H9 (cell line): Measurements from ENCODE around the gene CPA4. TPM values are rescaled to one million over a fixed set of nuclear protein-coding genes. Genes with fewer than 3 reads are reported as not detected.

Experiments
- DNase-seq: peaks from one replicate; pipeline ENCODE4 v3.0.0-alpha.2; 2017
- H2AFZ ChIP-seq: one replicate; pipeline ENCODE4 v1.6.1; 2013; ENCODE audit warnings: mild to moderate bottlenecking, low read length, control low read depth, moderate library complexity
- H2AK5ac ChIP-seq: 2 replicates; pipeline ENCODE4 v1.6.1; 2013; ENCODE audit warnings: low read length, control low read depth, mixed read lengths; ENCODE audit not compliant: insufficient read length
- H2BK120ac ChIP-seq: one replicate; pipeline ENCODE4 v1.6.1; 2013; ENCODE audit warnings: low read depth, mild to moderate bottlenecking, low read length, control low read depth, inconsistent platforms; ENCODE audit not compliant: poor library complexity, severe bottlenecking
- H2BK12ac ChIP-seq: 2 replicates; pipeline ENCODE4 v1.6.1; 2013; ENCODE audit warnings: low read length, control low read depth, mixed read lengths, low read depth; ENCODE audit not compliant: insufficient read length
- H2BK15ac ChIP-seq: 2 replicates; pipeline ENCODE4 v1.6.1; 2013; ENCODE audit warnings: low read depth, low read length, control low read depth
- H2BK20ac ChIP-seq: one replicate; pipeline ENCODE4 v1.6.1; 2013; ENCODE audit warnings: low read depth, mild to moderate bottlenecking, low read length, control low read depth, inconsistent platforms; ENCODE audit not compliant: poor library complexity, severe bottlenecking
- H2BK5ac ChIP-seq: 2 replicates; pipeline ENCODE4 v1.6.1; 2013; ENCODE audit warnings: low read length, control low read depth, mixed read lengths; ENCODE audit not compliant: insufficient read length
- H3K14ac ChIP-seq: 2 replicates; pipeline ENCODE4 v1.6.1; 2013; ENCODE audit warnings: low read length, control low read depth; ENCODE audit not compliant: insufficient read depth
- H3K18ac ChIP-seq: 2 replicates; pipeline ENCODE4 v1.6.1; 2013; ENCODE audit warnings: low read depth, mild to moderate bottlenecking, mixed read lengths, low read length, control low read depth; ENCODE audit not compliant: insufficient read length
- H3K23ac ChIP-seq: 2 replicates; pipeline ENCODE4 v1.6.1; 2013; ENCODE audit warnings: low read length, control low read depth, mixed read lengths, low read depth; ENCODE audit not compliant: insufficient read length
- H3K23me2 ChIP-seq: 2 replicates; pipeline ENCODE4 v1.6.1; 2013; ENCODE audit warnings: low read depth, mild to moderate bottlenecking, mixed read lengths, low read length, control low read depth; ENCODE audit not compliant: insufficient read length, poor library complexity, severe bottlenecking
- H3K27ac ChIP-seq: 2 replicates; pipeline ENCODE4 v1.5.1; 2013; ENCODE audit warnings: low read length, control low read depth, mixed read lengths, low read depth; ENCODE audit not compliant: insufficient read length
- H3K27me3 ChIP-seq: 2 replicates; pipeline ENCODE4 v1.6.1; 2013; ENCODE audit warnings: low read length, control low read depth, inconsistent platforms; ENCODE audit not compliant: insufficient read depth
- H3K4ac ChIP-seq: 2 replicates; pipeline ENCODE4 v1.6.1; 2013; ENCODE audit warnings: low read depth, mild to moderate bottlenecking, control low read depth, inconsistent platforms, low read length, moderate library complexity
- H3K4me1 ChIP-seq: 2 replicates; pipeline ENCODE4 v1.6.1; 2013; ENCODE audit warnings: low read length, control low read depth, inconsistent platforms; ENCODE audit not compliant: insufficient read depth
- H3K4me2 ChIP-seq: 2 replicates; pipeline ENCODE4 v1.6.1; 2013; ENCODE audit warnings: low read length, control low read depth, mixed read lengths; ENCODE audit not compliant: insufficient read length, insufficient read depth
- H3K56ac ChIP-seq: 2 replicates; pipeline ENCODE4 v1.6.1; 2013; ENCODE audit warnings: low read depth, mild to moderate bottlenecking, mixed read lengths, low read length, control low read depth; ENCODE audit not compliant: insufficient read length
- H3K79me1 ChIP-seq: 2 replicates; pipeline ENCODE4 v1.6.1; 2013; ENCODE audit warnings: low read depth, mild to moderate bottlenecking, moderate library complexity, low read length, control low read depth, inconsistent platforms; ENCODE audit not compliant: insufficient read depth, poor library complexity, severe bottlenecking
- H3K79me2 ChIP-seq: 2 replicates; pipeline ENCODE4 v1.6.1; 2013; ENCODE audit warnings: low read length, control low read depth, inconsistent platforms; ENCODE audit not compliant: insufficient read depth
- H3K9ac ChIP-seq: 2 replicates; pipeline ENCODE4 v1.6.1; 2013; ENCODE audit warnings: low read length, control low read depth, mixed read lengths; ENCODE audit not compliant: insufficient read length; ENCODE audit errors: extremely low read depth
- H3K9me3 ChIP-seq: one replicate; pipeline ENCODE4 v1.6.1; 2013; ENCODE audit warnings: low read depth, low read length, inconsistent platforms; ENCODE audit not compliant: control insufficient read depth
- H3T11ph ChIP-seq: one replicate; pipeline ENCODE4 v1.6.1; 2013; ENCODE audit warnings: mild to moderate bottlenecking, low read length, control low read depth, inconsistent platforms
- H4K20me1 ChIP-seq: one replicate; pipeline ENCODE4 v1.6.1; 2013; ENCODE audit not compliant: control insufficient read depth, insufficient read length, insufficient read depth
- H4K5ac ChIP-seq: 2 replicates; pipeline ENCODE4 v1.6.1; 2013; ENCODE audit warnings: low read depth, mild to moderate bottlenecking, mixed read lengths, low read length, control low read depth; ENCODE audit not compliant: insufficient read length
- H4K8ac ChIP-seq: replicated peaks from 2 replicates; pipeline ENCODE4 v1.6.1; 2013; ENCODE audit warnings: low read length, control low read depth, mixed read lengths, low read depth; ENCODE audit not compliant: insufficient read length
- H4K91ac ChIP-seq: 2 replicates; pipeline ENCODE4 v1.6.1; 2013; ENCODE audit warnings: low read depth, mild to moderate bottlenecking, moderate library complexity, mixed read lengths, low read length, control low read depth; ENCODE audit not compliant: insufficient read length
- H3K27ac Mint-ChIP-seq, 3 experiments: 2 replicates in 2 of 3; 3 replicates in 1 of 3; pipeline ENCODE4 v1.8.0; 2020 to 2021; ENCODE audit warnings: mixed read lengths in 3 of 3, mild to moderate bottlenecking in 1 of 3, moderate library complexity in 1 of 3
- H3K27me3 Mint-ChIP-seq: 2 replicates; pipeline ENCODE4 v1.8.0; 2021; ENCODE audit warnings: low read depth, mild to moderate bottlenecking, moderate library complexity, mixed read lengths
- H3K36me3 Mint-ChIP-seq, 3 experiments: 2 replicates in 2 of 3; 3 replicates in 1 of 3; pipeline ENCODE4 v1.8.0; 2020 to 2021; ENCODE audit warnings: low read depth in 3 of 3, mixed read lengths in 3 of 3; ENCODE audit not compliant: insufficient read depth in 1 of 3
- H3K4me1 Mint-ChIP-seq, 2 experiments: 2 replicates each; pipeline ENCODE4 v1.8.0; 2020; ENCODE audit warnings: mixed read lengths in 2 of 2
- H3K4me3 Mint-ChIP-seq, 2 experiments: 2 replicates in 1 of 2; 3 replicates in 1 of 2; pipeline ENCODE4 v1.8.0; 2020 to 2021; ENCODE audit warnings: mild to moderate bottlenecking in 2 of 2, mixed read lengths in 2 of 2, moderate library complexity in 1 of 2
- H3K9me3 Mint-ChIP-seq, 2 experiments: 2 replicates in 1 of 2; 3 replicates in 1 of 2; pipeline ENCODE4 v1.8.0; 2020; ENCODE audit warnings: mild to moderate bottlenecking in 2 of 2, mixed read lengths in 2 of 2, moderate library complexity in 1 of 2
- WGBS: extraction: QIAGEN DNeasy Blood & Tissue Kit; methylation state at CpG from one replicate; pipeline ENCODE4 v1.1.7; 2013; ENCODE audit warnings: missing lambda C conversion rate, low lambda C conversion rate, mixed read lengths; ENCODE audit not compliant: insufficient read length; ENCODE audit errors: extremely low coverage; 5-methylcytosine and 5-hydroxymethylcytosine counted together
- total RNA-seq: library from RNA; stranded (reverse); gene quantifications from 2 replicates; pipeline ENCODE4 v1.2.1, GENCODE V29; 2021
- TF ChIP-seq, protein P1 (sequence below): fragments of 200-600 bp; sonication (generic); conservative IDR thresholded peaks from 3 replicates; pipeline ENCODE4 v1.8.0; 2021; ENCODE audit warnings: antibody characterized with exemption, mild to moderate bottlenecking

CPA4 gene
- total RNA-seq, 1 experiment from 2014 or later = not detected

DNA sequence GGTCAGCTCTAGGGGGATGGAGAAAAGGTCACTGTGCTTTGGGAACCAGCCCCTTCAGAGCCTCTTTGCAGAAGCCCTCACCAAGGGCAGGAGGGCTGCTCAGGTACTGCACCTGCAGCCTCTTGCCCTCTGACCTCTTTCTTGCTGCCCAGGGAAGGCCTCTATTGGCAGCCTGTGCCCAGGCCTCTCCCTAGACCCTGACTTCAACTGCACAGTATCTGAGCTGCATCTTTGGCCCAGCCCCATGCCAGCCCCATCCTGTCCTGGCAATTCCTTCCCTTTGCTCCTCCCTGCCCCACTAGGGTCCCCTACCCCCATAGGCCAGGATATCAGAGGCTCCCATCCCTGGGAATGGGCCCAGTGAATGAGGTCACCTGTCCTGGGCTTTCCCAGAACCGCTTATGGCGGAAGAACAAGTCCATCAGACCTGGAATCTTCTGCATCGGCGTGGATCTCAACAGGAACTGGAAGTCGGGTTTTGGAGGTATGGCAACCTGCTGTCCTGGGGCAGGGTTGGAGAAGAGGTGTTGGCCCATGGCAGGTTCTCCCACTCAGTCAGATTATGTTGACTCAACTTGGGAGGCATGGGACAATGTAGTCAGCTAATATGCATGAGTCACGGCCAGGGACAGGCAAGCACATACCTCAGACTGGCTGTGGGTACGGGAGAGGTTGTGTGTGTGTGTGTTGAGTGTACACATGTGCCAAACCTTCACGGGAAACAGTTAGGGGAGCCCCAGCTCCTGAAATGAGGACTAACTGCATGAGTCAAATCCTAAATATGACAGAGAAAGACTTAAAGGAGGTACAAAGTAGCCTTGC is 70.3 kb downstream of the CPA4 start:
- H3K56ac ChIP-seq = no peak overlapping the region
- TF ChIP-seq, protein P1, sequence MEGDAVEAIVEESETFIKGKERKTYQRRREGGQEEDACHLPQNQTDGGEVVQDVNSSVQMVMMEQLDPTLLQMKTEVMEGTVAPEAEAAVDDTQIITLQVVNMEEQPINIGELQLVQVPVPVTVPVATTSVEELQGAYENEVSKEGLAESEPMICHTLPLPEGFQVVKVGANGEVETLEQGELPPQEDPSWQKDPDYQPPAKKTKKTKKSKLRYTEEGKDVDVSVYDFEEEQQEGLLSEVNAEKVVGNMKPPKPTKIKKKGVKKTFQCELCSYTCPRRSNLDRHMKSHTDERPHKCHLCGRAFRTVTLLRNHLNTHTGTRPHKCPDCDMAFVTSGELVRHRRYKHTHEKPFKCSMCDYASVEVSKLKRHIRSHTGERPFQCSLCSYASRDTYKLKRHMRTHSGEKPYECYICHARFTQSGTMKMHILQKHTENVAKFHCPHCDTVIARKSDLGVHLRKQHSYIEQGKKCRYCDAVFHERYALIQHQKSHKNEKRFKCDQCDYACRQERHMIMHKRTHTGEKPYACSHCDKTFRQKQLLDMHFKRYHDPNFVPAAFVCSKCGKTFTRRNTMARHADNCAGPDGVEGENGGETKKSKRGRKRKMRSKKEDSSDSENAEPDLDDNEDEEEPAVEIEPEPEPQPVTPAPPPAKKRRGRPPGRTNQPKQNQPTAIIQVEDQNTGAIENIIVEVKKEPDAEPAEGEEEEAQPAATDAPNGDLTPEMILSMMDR = no peak
- no peak overlapping the region for H3K4ac ChIP-seq
- no peaks in the 10 kb centered on the region for H3K23me2 ChIP-seq
- no peak overlapping the region for H3K4me3 Mint-ChIP-seq
- no peaks in the 10 kb centered on the region for H3K79me2 ChIP-seq
- no peak overlapping the region for H2AFZ ChIP-seq
- no peaks in the 10 kb centered on the region for H3K79me1 ChIP-seq
- no peaks in the 10 kb centered on the region; the same call in 1 of the 2 replicates for H3K4me1 ChIP-seq
- H3K27ac Mint-ChIP-seq = no peak overlapping the region; a peak in 1 of 7 replicates
- H2BK20ac ChIP-seq = no peak overlapping the region
- no peak overlapping the region for H3K14ac ChIP-seq
- no peak overlapping the region for H3T11ph ChIP-seq
- H3K9ac ChIP-seq = no peak overlapping the region
- H3K4me1 Mint-ChIP-seq = peaks cover 15 to 21% of the 10 kb centered on the region in 2 experiments
- H3K9me3 Mint-ChIP-seq = peaks cover 6 to 7% of the 10 kb centered on the region in 2 experiments; a peak in 4 of 5 replicates
- no peak overlapping the region for H2BK120ac ChIP-seq
- H2BK5ac ChIP-seq = no peak overlapping the region
- no peak overlapping the region for H2AK5ac ChIP-seq
- H3K23ac ChIP-seq = no peak overlapping the region
- H3K4me2 ChIP-seq = no peak overlapping the region
- H3K9me3 ChIP-seq = no peaks in the 10 kb centered on the region
- H3K27me3 ChIP-seq = no peaks in the 10 kb centered on the region
- no peak overlapping the region for H4K5ac ChIP-seq
- H2BK12ac ChIP-seq = no peak overlapping the region
- H4K91ac ChIP-seq = no peak overlapping the region
- H3K27me3 Mint-ChIP-seq = peaks cover 2% of the 10 kb centered on the region; the same call in 1 of the 2 replicates
- no peak overlapping the region for H4K8ac ChIP-seq
- H2BK15ac ChIP-seq = no peak overlapping the region
- DNase-seq = no peak
- no peak overlapping the region for H3K18ac ChIP-seq
- no peaks in the 10 kb centered on the region for H4K20me1 ChIP-seq
- peaks cover 0 to 8% (median 2%) of the 10 kb centered on the region in 3 experiments; a peak in 3 of 7 replicates for H3K36me3 Mint-ChIP-seq
- H3K27ac ChIP-seq = no peak overlapping the region
- no CpG with 5 or more reads among the region's 8 CpGs for WGBS
